GM12878 (cell line): ENCODE results near the gene RHOG. TPM values are rescaled to one million over a fixed set of nuclear protein-coding genes. Genes with fewer than 3 reads are reported as not detected.
A peak's percentile ranks its signal among the peaks of the same experiment; 100 is the strongest.

Experiments
- ATAC-seq: fragments of 200-7000 bp; cut with Tn5 transposase; 3 replicates; pipeline ENCODE4 v1.9.1; 2020; ENCODE audit warnings: mild to moderate bottlenecking, moderate library complexity
- BruUV-seq: library from RNA; stranded (reverse); fragments of 400-500 nt; replicated peaks from 2 replicates; lab custom pipeline; 2021; lab: Mats Ljungman, UMichigan
- CTCF ChIA-PET: fragments of 300-600 bp; sonication (Branson Sonifier 250); formaldehyde crosslinking; extraction: SDS; loops from one replicate; lab custom pipeline; 2021; ENCODE audit warnings: inconsistent platforms; lab: Yijun Ruan, JAX
- POLR2A ChIA-PET: fragments of 350-600 bp; formaldehyde crosslinking; extraction: SDS; loops from one replicate; lab custom pipeline; 2021; ENCODE audit warnings: inconsistent platforms; lab: Charles Lee
- RAD21 ChIA-PET: fragments of 300-600 bp; sonication (Branson Sonifier 250); formaldehyde crosslinking; loops from one replicate; lab custom pipeline; 2023; ENCODE audit warnings: antibody characterized with exemption; ENCODE audit not compliant: unreplicated experiment; lab: Charles Lee
- SMC1A ChIA-PET: fragments of 300-600 bp; sonication (Branson Sonifier 250); formaldehyde crosslinking; loops from one replicate; lab custom pipeline; 2023; ENCODE audit not compliant: unreplicated experiment, uncharacterized antibody; lab: Charles Lee
- DNase-seq: peaks from one replicate; pipeline ENCODE4 v3.0.0-alpha.2; 2011; ENCODE audit warnings: low read depth, low spot score
- FAIRE-seq: peaks from 3 replicates; lab custom pipeline; 2011; peaks lifted over from hg19 to GRCh38; lab: Jason Lieb, UNC
- H2AFZ ChIP-seq: 2 replicates; pipeline ENCODE4 v1.6.0; 2011; ENCODE audit warnings: low read depth, low read length, control low read depth; ENCODE audit not compliant: control insufficient read depth
- H3K27ac ChIP-seq: 2 replicates; pipeline ENCODE4 v1.5.1; 2011; ENCODE audit warnings: control low read depth; ENCODE audit not compliant: control insufficient read depth, insufficient read depth
- H3K27me3 ChIP-seq, 2 experiments: replicated peaks in 1 of 2; 2 replicates each; pipeline versions ENCODE4 v1.6.0 to v1.6.1; 2011; ENCODE audit warnings: low read length in 1 of 2; ENCODE audit not compliant: control insufficient read depth in 2 of 2, insufficient read depth in 2 of 2
- H3K36me3 ChIP-seq, 2 experiments: 2 replicates each; pipeline ENCODE4 v1.5.1; 2011; ENCODE audit warnings: low read length in 1 of 2; ENCODE audit not compliant: control insufficient read depth in 2 of 2, insufficient read depth in 2 of 2
- H3K4me1 ChIP-seq: 2 replicates; pipeline ENCODE4 v1.6.1; 2011; ENCODE audit warnings: mild to moderate bottlenecking, low read length, moderate library complexity, mixed read lengths; ENCODE audit not compliant: control insufficient read depth, insufficient read depth
- H3K4me2 ChIP-seq: 2 replicates; pipeline ENCODE4 v1.6.0; 2011; ENCODE audit warnings: control low read depth; ENCODE audit not compliant: control insufficient read depth, insufficient read depth
- H3K4me3 ChIP-seq: fragments of 200-600 bp; sonication (generic); 2 replicates; pipeline ENCODE4 v1.5.1; 2016
- H3K79me2 ChIP-seq: 2 replicates; pipeline ENCODE4 v1.6.0; 2011; ENCODE audit warnings: low read length; ENCODE audit not compliant: control insufficient read depth, insufficient read depth
- H3K9ac ChIP-seq: 2 replicates; pipeline ENCODE4 v1.8.0; 2011; ENCODE audit warnings: low read length, control low read depth, mixed read lengths; ENCODE audit not compliant: control insufficient read depth, insufficient read depth
- H3K9me3 ChIP-seq: replicated peaks from 3 replicates; pipeline ENCODE4 v1.5.1; 2011; ENCODE audit warnings: mild to moderate bottlenecking, low read length; ENCODE audit not compliant: control insufficient read depth, insufficient read depth
- H4K20me1 ChIP-seq: 2 replicates; pipeline ENCODE4 v1.6.0; 2011; ENCODE audit not compliant: control insufficient read depth, insufficient read depth
- JUNB ChIP-seq: IDR thresholded peaks from 2 replicates; pipeline ENCODE4 v1.6.1; 2016; ENCODE audit warnings: antibody characterized with exemption, mild to moderate bottlenecking
- MTA2 ChIP-seq: fragments of 450-650 bp; IDR thresholded peaks from 2 replicates; pipeline ENCODE4 v1.6.1; 2016; ENCODE audit warnings: low read depth, mild to moderate bottlenecking, moderate library complexity
- SPI1 ChIP-seq: IDR thresholded peaks from 2 replicates; pipeline ENCODE4 v1.6.1; 2011; ENCODE audit warnings: low read depth, mild to moderate bottlenecking, low read length, moderate library complexity, borderline replicate concordance; ENCODE audit not compliant: insufficient read depth
- TCF3 ChIP-seq: IDR thresholded peaks from 2 replicates; pipeline ENCODE4 v1.6.1; 2012; ENCODE audit warnings: low read depth, mild to moderate bottlenecking, low read length, borderline replicate concordance; ENCODE audit not compliant: insufficient read depth
- WGBS: methylation state at CpG from one replicate; pipeline ENCODE4 v1.1.6; 2016; ENCODE audit warnings: low lambda C conversion rate; ENCODE audit not compliant: insufficient replicate concordance, insufficient coverage; ENCODE audit errors: missing lambda C conversion rate; 5-methylcytosine and 5-hydroxymethylcytosine counted together
- in situ Hi-C: fragments of 300-500 bp; cut with MboI; formaldehyde crosslinking; loops from 9 replicates; pipeline ENCODE4 v1.14.3; 2018; ENCODE audit warnings: mixed read lengths
- intact Hi-C: fragments of 100-400 bp; cut with micrococcal nuclease; formaldehyde crosslinking; loops from one replicate; pipeline ENCODE4 v1.14.2; 2022; ENCODE audit not compliant: unreplicated experiment
- polyA plus RNA-seq, 11 experiments: library from polyadenylated mRNA; depleted of rRNA in 4 of 11; unstranded in 6 of 11; stranded (reverse) in 5 of 11; fragments of >200 nt; fragmentation: Nextera tagmentation in 4 of 11; fragmentation: Illumina TruSeq in 1 of 11; extraction: Ambion mirVana in 4 of 11; extraction: Trizol in 1 of 11; gene quantifications; 1 replicate in 1 of 11; 2 replicates in 10 of 11; pipeline versions ENCODE4 v1.2.1 to v1.2.3, GENCODE V29; 2011 to 2016; ENCODE audit warnings: inconsistent platforms in 2 of 11, missing spikeins in 2 of 11, low read depth in 1 of 11
- total RNA-seq, 4 experiments: library from RNA; depleted of rRNA in 3 of 4; stranded (reverse); fragments of >200 nt in 3 of 4; fragmentation: Illumina TruSeq in 1 of 4; extraction: Trizol in 1 of 4; gene quantifications; 2 replicates each; pipeline versions ENCODE4 v1.2.1 to v1.2.3, GENCODE V29; 2013 to 2021

RHOG gene
- total and polyA plus RNA-seq, 10 of the 15 experiments (the other 5 are each of a cell fraction or from before 2014, with no cell fraction given), result 16.0 to 172 (median 94.8) TPM

GRCh38 chr11:3796002-3796311 lies 44.8 kb downstream of the RHOG start:
- Histone ChIP-seq H2AFZ (no peak overlapping the region), H3K4me3 (peak overlapping the region; percentile 91), H3K4me1 (peaks cover 7% of the 10 kb centered on the region; the same call in 1 of the 2 replicates), H3K36me3 (peaks cover 0 to 8% of the 10 kb centered on the region in 2 experiments; a peak in 3 of 4 replicates), H3K9ac (peak overlapping the region; percentile 94), H3K79me2 (peaks cover 53% of the 10 kb centered on the region), H3K9me3 (no peaks in the 10 kb centered on the region; the same call in 2 of the 3 replicates), H3K27me3 (no peaks in the 10 kb centered on the region), H3K27ac (peak overlapping the region; percentile 97), H3K4me2 (peak overlapping the region; percentile 89), H4K20me1 (no peaks in the 10 kb centered on the region; the same call in 1 of the 2 replicates)
- POLR2A ChIA-PET, result interaction anchor here (1.4 to 4.7 kb wide), 3 partner anchors 11 to 44 kb away, joined by 3 to 27 read pairs (median 22); partner anchors contain the start of gene RHOG
- FAIRE-seq (peak; percentile 7), ATAC-seq (no peak), DNase-seq (no peak)
- intact Hi-C loops (loop anchor here (2.0 kb wide), 1 partner anchor 45 kb away; the partner anchor contains the start of gene RHOG), in situ Hi-C loops (no loop called here)
- BruUV-seq, result no TSS peak
- SMC1A ChIA-PET, result interaction anchor here (0.8 to 4.0 kb wide), 10 partner anchors 8 to 277 kb away, joined by 3 to 26 read pairs (median 3); partner anchors contain the start of genes PGAP2 and RHOG
- WGBS, result 2% methylated on average over 6 of the region's 6 CpGs
- CTCF ChIA-PET, result interaction anchor here (1.2 to 3.3 kb wide), 4 partner anchors 11 to 46 kb away, joined by 3 to 19 read pairs (median 10); partner anchors contain the start of gene PGAP2
- TF ChIP-seq SPI1, result no peak
- TF ChIP-seq JUNB, result no peak
- TF ChIP-seq TCF3, result no peak
- no peak for TF ChIP-seq MTA2
- RAD21 ChIA-PET, result interaction anchor here (0.8 to 3.6 kb wide), 6 partner anchors 10 to 277 kb away, joined by 3 to 22 read pairs (median 4); partner anchors contain the start of genes PGAP2 and RHOG
